Myocyte (in vitro differentiated cells): Measurements from ENCODE around the gene PADI1. TPM values are rescaled to one million over a fixed set of nuclear protein-coding genes. Genes with fewer than 3 reads are reported as not detected.

Experiments used
- DNase-seq: peaks from one replicate; pipeline ENCODE4 v3.0.0-alpha.2; 2012; ENCODE audit warnings: low read depth
- total RNA-seq: library from RNA; depleted of rRNA; stranded (reverse); fragments of >200 nt; gene quantifications from 2 replicates; pipeline ENCODE4 v1.2.3, GENCODE V29; 2014

The PADI1 gene
- total RNA-seq, 1 donor from 2014 or later, result 0.24 TPM

DNA sequence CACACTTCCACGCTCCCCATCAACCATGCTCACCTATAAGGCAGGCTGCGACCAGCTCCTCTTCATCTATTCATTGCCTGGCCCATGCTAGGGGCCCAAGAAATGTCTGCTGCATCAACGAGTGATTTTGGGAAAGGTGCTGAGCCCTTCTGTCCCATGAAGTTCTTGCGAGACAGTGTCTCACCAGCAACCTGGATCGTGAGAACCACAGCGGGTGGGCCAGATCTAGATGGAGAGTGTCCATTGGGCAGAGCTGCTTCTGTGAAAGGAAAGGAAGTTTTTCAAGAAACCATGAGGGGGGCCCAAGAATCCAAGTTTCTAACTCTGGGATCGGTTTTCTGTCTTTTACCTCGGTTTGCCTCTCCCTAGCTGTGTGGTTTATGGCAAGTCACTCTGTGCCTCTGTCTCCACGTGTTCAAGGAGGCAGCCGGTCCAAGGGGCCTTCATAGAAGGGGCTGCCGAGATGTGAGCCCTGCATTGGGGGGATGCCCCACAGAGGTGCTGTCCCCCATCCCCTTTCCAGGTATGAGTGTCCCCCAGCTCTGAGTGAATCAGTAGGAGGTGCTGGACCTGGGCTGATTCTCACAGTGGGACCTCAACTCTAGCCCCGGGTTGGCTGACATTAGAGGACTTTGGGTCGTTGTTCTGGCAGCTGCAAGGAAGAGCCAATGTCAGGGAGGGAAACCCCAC is 8.3 kb upstream of the PADI1 start:
- no peak for DNase-seq

DNA sequence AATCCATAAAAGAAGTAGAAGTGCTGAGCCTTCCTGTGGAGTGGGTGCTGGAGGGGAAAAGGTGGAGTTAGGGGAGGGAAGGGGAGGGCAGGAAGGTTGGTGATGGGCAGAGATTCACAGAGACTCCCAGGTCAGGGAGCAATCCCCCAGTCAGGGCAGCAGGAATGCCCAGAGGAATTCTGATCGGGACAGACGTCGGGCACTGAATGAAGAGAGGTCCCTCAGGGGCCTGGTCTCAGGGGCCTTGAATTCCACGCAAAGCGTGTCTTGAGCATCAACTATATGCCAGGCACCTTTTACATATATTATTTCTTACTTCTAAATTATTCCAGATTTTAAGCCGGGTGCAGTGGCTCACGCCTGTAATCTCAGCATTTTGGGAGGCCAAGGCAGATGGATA is 7.2 kb upstream of the PADI1 start:
- DNase-seq, result no peak

DNA sequence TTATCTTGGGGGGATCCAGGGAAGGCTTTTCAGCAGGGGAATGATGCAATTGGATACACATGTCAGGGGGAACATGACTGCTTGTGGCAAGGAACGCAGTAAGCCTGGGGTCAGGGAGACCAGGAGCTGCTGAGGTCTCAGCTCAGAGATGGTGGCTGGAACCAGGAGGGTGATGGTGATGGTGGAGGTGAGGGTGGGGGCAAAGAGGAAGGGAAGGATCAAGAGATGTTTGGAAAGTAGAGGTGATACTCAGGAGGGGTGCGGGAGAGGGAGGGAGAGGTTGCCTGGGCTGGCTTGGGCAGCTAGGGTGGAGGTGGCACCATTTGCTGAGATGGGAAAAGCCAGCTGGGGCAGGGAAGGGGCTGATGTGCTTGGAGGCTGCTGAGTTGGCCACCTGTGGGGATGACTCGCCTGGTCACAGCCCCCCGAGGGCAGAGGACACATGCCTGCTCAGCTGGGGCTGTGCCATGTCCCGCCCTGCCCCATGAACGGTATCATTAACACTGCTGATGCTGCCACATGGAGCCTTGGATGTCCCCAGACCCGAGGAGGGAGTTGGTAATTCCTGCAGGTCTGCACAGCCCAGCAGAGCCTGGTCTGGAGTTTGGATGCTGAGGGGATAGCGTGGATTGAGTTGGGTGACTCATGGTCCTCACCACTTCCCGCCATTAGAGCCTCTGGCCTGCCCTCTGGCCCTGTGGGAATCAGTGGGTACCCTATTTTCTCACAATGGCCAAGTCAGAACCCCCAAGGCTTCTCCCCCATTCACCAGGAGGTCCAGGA is 6.3 kb upstream of the PADI1 start:
- peak; percentile 53 for DNase-seq

GRCh38 chr1:17199267-17200044 is 5.5 kb upstream of the PADI1 start:
- no peak for DNase-seq

DNA sequence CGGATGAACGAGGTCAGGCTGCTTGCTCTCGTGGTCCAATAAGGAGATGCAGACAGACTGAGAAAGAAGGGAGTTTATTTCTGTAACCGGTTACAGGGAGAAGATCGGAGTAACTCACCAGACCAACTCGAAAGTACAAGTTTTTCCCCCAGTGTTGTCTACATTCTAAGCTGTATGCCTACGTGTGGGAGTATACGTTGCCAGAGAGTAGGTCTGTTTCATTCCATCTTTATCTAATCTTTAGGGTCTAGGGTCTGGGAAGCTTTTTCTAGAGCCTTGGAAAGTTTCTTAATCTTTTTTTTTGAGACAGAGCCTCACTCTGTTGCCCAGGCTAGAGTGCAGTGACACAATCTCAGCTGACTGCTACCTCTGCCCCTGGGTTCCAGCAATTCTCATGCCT is 4.7 kb upstream of the PADI1 start:
- DNase-seq, result no peak

DNA sequence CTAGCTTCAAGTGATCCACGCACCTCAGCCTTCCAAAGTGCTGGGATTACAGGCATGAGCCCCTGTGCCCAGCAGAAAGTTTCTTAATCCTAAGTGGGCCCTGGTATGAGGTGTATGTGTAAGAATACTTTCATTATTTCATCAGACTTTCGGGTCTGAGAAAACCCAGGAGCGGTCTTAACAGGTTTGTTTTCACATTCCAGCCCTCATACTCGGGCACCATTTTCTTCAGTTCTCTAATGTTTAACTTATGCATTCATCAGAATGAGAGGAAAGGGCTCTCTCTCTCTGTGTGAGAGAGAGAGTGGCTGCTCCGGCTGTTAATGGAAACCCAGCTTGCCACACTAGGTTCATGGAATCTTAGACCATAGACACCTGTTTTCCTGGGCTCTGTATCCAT is 4.2 kb upstream of the PADI1 start:
- no peak for DNase-seq

- no peak for DNase-seq
Measured at GRCh38 chr1:17201201-17202021, 3.5 kb upstream of the PADI1 start.

DNA sequence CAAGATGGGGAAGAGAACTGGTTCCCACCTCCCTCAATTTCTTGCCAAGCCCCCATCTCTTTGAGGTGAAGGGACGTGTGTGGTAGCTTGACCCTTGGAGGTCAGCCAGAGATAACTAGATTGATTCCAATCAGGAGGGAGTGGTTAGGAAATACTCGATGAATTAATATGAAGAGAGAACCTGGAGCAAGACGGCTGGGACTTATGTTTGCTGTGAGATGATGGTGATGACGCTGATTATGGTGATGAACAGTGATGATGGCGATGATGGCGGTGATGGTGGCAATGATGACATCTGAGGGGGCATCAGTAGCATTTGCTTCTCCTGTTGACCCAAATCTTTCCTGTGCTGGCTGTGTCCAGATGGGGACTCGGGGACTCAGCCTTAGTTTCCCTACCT is 724 bp downstream of the PADI1 start:
- no peak for DNase-seq

DNA sequence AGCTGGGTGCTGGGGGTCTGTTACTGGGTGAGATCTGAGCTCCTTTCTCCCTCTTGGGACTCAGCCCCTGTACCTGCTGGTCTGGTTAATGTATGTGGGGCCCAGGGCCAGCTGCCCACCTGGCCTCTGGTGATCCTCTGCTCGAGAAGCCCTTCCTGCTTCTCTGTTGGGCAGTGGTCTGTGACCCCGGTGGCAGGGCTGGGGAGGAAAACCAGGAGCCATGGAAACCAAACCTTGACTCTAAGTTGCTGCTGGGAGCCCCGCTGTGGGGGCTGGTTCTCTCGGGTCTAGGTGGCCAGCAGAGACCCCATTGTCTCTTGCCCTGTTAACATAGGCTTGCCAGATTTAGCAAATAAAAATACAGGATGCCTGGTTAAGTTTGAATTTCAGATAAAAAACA is 1.3 kb downstream of the PADI1 start:
- no peak for DNase-seq

GRCh38 chr1:17207046-17207445 is 2.1 kb downstream of the PADI1 start:
- no peak for DNase-seq

DNA sequence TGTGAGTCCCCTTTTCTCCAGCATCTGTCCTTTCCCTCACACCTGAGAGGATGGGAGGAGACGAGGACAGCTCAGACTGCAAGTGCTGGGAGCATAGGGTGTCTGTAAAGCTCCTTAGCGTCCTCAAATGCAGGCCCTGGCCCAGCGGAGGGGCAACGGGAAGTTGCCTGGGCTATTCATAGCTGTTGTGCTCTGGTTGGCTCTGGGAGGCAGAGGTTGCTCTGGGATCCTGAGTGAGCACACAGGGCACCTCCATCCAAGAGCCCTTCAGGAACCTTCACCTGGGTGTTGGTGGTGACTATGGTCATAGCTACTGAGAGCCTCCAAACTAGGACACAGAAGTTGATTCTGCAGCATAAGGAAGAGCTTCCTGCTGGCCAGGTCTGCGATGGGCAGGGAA is 2.6 kb downstream of the PADI1 start:
- DNase-seq, result no peak

DNA sequence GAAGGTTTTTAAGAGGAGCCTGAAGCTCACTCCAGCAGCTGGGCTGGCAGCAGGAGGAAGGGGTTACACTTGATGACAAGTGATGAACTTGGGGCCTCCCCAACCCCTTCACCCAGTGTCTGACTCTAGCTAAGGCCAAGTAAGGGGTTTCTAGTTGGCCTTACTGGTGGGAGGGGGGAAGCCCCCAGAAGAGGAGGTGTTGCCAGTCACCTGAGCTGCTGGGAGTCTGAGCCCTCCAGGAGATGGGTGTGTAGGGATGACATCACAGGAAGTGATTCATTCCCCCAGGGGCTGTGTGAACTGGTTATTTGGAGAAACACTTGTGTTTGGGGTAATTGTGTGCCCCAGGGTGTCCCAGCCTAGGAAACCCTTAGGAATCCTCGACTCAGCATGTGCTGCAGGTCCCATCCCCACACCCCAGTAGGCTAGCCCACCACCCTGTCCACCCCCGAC is 3.1 kb downstream of the PADI1 start:
- DNase-seq, result peak; percentile 32

- DNase-seq, result no peak
Measured at GRCh38 chr1:17208546-17208945, 3.6 kb downstream of the PADI1 start.

DNA sequence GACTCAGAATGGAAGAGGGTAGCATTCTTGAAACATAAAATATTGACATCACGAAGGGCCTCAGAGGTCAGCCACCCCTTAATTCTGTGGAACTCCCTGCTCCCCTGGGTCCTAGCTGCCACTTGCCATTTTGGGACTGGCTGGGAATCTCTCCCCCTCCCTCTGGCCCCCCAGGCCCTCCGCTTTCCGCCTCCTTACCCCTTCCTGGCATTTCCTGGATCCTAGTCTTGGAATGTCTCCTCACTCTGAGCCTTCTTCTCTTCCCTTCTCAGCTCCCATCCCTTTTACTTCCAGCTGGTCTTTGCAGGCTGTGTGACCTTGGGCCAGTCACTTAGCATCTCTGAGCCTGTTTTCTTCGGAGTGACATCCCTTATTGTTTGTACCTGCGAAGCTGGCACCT is 4.5 kb downstream of the PADI1 start:
- DNase-seq, result no peak

- DNase-seq, result no peak
Measured at GRCh38 chr1:17210176-17210575, 5.2 kb downstream of the PADI1 start.

- no peak for DNase-seq
Measured at GRCh38 chr1:17211377-17211776, 6.4 kb downstream of the PADI1 start.

GRCh38 chr1:17212009-17212408 is 7.1 kb downstream of the PADI1 start:
- DNase-seq, result no peak

GRCh38 chr1:17212487-17213121 is 7.7 kb downstream of the PADI1 start:
- DNase-seq, result peak; percentile 82

- no peak for DNase-seq
Measured at GRCh38 chr1:17213148-17213781, 8.3 kb downstream of the PADI1 start.

GRCh38 chr1:17213782-17214148 is 8.8 kb downstream of the PADI1 start:
- no peak for DNase-seq
